Measurements from ENCODE around the gene IGF2BP2. TPM values are rescaled to one million over a fixed set of nuclear protein-coding genes. Genes with fewer than 3 reads are reported as not detected.
A peak's percentile ranks its signal among the peaks of the same experiment; 100 is the strongest.

Gene IGF2BP2
- total RNA-seq, 1 donor from 2014 or later, result 15.9 TPM

DNA sequence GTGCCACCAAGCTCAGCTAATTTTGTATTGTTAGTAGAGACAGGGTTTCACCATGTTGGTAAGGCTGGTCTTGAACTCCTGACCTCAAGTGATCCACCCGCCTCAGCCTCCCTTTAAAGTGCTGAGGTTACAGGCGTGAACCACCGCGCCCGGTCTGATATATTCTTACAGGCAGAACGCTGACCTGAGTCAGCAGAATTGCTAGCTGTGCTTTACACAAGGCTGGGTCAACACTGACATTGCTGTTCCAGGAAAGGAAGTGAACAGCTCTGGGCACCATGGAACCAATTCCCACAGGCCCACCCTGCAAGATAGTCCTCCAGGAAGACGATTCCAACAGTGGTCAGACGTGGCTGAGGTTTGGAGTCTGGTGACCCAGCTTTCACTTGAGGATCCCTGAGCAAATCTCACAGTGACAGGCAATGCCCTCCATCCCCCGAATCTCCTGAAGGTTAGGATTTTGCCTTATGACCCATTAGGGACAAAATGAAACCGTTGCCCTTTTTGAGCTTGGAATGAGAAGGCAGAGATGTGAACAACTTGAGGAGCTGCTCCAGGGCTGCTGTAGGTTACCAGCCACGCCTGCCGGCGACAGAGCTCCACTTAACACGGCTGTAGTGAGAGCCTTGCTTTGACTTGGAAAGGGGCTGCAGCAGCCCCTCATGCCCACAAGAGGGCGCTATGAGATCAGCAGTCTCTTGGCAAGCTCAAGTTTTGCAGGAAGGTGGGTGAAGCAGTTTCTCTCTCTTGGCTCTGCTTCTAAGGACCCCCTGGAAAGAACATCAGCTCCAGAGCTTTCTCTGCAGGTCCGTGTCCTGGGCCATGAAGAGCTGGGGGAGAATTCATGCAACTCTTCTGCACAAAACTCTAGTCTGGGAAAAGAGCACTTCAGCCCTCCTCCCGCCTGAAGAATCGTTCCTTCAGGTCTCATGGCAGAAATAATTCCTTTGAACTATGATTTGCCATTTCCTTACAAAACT lies 164.6 kb downstream of the IGF2BP2 start:
- intact Hi-C loops (cut with DNase I), result loop anchor here (5.0 kb wide), 1 partner anchor 107 kb away; no protein-coding TSS in a partner anchor
- peak; percentile 62 for ATAC-seq
- DNase-seq (ENCODE audit: missing footprints), result peak; percentile 87

DNA sequence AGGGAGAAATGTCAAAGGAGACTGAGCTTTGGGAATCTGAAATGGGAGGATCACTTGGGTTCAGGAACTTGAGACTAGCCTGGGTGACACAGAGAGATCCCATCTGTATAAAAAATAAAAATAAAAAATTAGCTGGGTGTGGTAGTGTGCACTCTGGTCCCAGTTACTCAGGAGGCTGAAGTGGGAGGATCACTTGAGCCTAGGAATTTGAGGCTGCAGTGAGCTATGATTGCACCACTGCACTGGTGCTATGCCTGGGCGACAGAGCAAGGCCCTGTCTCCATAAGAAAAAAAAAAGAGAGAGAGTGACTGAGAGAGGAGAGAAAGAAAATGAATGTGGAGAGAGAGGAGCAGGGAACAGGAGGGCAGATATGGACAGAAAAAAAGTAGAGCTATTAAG lies 165.9 kb downstream of the IGF2BP2 start:
- ATAC-seq, result peak; percentile 1

DNA sequence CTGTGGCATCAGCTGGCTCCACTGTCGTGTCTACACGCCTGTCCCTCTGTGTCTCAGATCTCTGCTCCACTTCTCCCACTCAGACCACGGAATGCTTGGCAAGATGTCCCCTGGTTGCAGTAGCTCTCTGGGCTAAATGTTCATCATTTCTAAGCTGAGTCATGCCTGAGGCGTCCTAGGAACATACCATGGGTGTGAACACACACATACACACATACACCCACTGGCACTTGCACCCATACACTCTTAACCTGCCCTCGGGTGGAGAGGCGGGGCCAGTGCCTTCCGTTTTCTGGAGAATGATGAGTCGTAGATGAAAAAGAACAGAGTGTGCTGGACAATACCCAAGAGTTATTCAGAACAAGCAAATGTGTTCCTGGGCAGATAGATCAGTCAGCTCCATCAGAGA lies 166.3 kb downstream of the IGF2BP2 start:
- DNase-seq (ENCODE audit: missing footprints) (no peak), ATAC-seq (peak; percentile 61)
- intact Hi-C loops (cut with DNase I), result no loop called here

More for the DNA sequence above, 165.9 kb downstream of the IGF2BP2 start:
- DNase-seq (ENCODE audit: missing footprints), result no peak
- intact Hi-C loops (cut with DNase I), result no loop called here

DNA sequence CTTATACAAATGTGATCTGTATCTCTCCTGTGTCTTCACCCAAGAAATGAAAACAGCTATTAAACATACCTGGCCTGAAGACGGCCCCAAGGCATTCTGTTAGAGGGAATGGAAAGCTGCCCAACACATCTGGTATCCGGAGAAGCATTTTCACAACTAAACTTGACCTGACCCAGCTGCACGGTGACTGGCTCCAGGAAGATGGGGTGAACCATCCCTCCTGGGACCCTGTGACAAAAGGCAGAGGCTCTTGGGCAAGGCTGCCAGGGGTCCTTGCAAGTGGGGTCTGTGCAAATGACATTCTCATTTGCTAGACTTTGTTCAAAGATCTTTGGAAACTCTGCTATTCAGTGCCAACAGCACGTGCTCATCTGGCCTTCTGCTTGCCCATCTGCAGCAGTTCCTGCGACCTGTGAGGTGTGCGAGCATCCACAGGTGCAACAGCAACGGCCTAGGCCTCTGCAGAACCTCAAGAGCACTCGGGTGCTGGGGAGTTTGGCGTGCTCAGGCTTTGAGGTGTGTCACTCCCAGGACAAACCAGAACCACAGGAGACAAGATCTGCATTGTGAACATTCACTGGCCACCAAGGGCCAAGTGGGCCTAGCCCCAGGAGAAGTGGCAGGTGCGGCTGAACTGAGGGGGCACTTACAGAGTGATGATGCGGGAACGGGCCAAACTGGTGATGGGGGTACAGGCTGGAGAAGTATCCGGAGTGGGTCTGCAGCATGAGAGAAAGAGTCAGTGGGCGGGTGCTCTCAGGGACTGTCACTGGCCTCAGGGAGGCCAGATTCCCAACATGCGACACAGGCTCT lies 166.9 kb downstream of the IGF2BP2 start:
- intact Hi-C loops (cut with DNase I), result no loop called here
- ATAC-seq, result no peak
- DNase-seq (ENCODE audit: missing footprints), result no peak

DNA sequence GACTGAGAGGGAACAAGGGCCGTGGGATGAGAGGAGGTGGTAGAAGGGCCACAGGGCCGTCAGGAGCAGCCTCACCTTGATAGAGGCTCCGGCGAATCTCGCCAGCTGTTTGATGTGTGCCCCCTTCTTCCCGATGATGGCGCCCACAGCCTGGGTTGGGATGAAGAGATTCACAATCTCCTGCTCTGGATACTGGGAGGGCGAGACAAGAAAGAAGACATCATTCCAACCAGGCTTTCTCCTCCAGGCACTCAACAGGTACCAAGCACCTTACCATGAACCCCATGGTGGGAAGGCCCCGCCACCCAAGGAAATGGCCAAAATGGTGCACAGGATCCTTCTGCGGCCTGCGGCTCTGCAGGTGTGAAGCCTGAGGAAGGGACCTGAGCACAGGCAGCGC lies 167.6 kb downstream of the IGF2BP2 start:
- DNase-seq (ENCODE audit: missing footprints), result no peak

DNA sequence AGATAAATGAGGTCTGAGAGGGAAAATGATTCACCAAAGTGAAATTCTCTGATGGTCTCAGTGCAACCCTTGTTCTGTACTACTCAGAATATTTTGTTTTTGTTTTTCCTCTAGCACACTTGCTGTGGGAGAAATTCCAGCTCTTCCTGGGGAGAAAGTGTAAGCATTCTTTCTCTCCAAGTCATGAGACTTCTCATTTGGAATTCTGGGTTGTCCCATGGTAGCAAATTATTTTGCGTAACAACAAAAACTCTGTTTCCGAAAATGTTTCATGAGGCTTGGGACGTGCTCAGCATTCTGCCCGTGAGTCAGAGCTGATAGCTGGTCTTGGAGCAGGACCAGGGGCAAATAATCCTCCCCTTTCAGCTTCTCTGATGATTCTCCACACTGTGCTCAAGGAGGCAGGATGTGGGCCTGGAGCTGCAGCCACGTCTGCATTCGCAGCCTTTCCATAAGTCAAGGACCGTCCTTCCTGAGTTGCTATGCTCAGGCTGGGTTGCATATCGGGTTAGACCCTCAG lies 168.5 kb downstream of the IGF2BP2 start:
- ATAC-seq, result peak; percentile 86

More for the DNA sequence above, 167.6 kb downstream of the IGF2BP2 start:
- intact Hi-C loops (cut with DNase I), result no loop called here
- ATAC-seq, result no peak

DNA sequence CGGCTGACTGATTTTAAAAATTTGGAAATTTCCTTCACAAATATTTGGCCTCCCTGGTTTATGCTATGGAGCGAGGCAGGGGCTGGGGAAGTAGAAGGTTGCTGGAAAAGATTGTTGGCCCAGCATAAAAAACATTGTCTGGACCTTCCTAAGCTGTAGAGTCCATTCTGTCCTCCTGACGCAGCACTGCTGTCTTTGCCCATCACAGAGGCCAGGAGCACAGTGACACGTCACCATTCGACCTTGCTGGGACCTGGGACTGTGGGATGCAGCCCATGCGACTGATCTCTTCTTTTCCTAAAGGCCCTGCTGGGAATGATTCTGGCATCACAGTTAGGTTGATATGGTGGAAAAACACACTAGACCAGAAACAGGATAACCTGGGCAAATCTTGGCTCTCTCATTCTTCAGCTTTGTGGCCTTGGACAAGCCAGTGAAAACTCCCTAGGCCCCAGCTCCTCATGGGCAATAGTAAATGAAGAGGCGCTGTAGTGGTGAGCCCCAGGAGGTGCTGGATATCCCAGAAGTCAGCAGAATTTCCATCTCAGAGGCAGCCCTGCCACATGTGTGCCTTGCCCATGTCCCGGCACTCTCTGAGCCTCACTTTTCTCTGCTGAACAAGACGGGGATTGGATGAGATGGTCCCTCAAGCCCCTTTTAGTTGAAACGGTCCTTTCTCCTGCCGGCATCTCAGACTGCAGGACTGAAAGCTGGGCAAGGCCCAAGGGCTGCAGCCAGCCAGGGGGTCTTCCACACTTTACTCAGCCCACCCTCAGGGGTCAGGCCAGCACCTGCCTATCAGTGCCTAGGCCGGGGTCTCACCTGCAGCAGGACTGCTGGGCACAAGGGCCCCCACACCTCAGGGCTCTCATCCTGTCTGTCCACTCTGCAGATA lies 169.2 kb downstream of the IGF2BP2 start:
- DNase-seq (ENCODE audit: missing footprints) (no peak), ATAC-seq (no peak)
- intact Hi-C loops (cut with DNase I), result no loop called here

More for the DNA sequence above, 168.5 kb downstream of the IGF2BP2 start:
- DNase-seq (ENCODE audit: missing footprints), result no peak
- intact Hi-C loops (cut with DNase I), result no loop called here

DNA sequence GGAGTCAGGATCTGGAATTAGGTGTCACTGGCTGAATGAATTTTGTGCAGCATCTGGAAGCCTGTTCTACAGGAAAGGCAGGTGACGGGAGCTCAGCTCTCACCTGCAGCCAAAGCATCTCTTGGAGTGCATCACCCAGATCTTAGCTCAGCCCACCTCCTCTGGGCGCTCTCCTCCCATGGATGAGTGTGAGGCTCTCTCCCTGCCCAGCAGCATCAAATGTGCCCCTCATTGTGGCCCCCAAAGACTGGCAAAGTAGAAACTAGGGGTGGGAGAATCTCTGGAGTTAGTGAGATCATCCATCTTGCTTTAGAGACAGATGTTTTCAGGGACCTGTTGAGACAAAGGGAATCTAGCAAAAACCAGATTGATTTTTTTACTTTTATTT lies 170.1 kb downstream of the IGF2BP2 start:
- ATAC-seq, result no peak

DNA sequence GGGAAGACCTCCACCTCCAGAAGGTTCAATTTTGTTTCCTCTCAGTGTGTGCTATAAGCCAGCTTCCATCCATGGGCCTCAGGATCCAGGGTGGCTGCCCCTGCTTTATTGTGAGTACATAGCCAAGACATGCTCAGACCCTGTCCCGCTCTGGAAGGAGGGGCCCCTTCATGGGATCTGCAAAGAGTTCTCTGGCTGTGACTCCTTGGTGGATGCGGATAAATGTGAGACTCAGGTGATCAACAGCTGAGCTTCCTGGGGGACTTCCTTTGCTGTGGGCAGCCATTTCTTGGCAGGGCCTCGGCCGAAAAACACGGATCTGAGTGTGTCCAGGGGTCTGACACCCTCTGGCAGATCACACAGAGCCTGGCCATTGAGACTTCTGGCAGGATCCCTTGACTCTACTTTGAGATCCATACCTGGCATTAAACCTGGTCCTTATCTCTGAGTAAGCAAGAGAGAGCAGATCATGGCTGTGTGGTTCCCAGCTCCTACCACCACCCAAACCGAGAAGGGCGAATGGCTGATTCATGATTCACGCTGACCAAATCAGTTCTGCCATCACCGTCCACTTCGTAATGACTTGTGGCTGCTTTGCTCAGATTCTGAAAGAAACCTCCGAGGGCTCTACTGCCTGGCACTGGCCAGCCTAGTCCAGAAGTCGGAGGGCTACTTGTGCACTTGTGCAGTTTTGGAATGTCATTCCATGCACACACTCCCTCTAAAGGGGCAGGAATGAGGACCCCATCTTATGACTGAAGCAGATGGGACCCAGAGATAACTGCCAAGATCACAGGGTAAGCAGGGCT lies 170.7 kb downstream of the IGF2BP2 start:
- intact Hi-C loops (cut with DNase I), result no loop called here

More for the DNA sequence above, 170.1 kb downstream of the IGF2BP2 start:
- intact Hi-C loops (cut with DNase I), result no loop called here
- DNase-seq (ENCODE audit: missing footprints), result no peak

DNA sequence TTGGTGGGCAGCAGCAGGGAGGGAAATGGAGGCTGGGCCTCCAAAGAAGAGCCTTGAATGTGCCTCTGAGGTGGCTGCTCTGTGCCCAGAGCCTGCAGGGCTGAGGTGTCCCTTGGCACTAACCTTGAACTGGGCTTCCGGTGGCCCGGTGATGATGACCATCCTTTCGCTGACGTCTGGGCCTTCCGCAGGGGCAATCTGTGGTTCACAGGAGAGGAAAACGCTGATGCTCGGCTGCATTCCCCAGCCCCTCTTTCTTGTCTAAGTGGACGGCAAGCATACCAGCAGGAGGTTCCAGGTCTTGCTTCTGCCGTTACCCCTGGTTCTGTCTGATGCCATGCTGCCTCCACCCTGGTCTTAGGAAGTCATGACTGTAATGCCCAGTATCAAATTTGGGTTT lies 172.9 kb downstream of the IGF2BP2 start:
- intact Hi-C loops (cut with DNase I), result no loop called here
- ATAC-seq (no peak), DNase-seq (ENCODE audit: missing footprints) (no peak)

More for the DNA sequence above, 170.7 kb downstream of the IGF2BP2 start:
- DNase-seq (ENCODE audit: missing footprints), result no peak
- no peak for ATAC-seq

DNA sequence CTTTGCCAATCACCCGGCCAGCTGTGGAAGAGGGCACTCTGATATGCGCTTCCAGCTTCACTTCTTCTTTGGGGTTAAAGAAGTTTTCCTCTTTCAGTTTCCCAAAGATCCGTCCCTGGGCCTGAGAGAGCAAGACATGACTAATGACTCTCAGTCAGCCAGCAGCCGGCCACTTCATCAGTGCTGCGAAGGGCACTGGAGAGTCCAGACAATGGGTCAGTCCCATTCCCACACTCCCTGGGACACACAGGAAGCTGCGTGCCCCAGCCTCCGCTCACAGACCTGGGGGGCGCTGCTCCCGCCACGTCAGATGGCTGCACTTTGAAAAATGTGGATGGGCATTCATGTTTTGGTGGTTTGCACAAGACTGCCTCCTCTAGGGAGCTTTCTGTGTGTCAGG lies 175.4 kb downstream of the IGF2BP2 start:
- DNase-seq (ENCODE audit: missing footprints), result no peak
- ATAC-seq, result no peak
- intact Hi-C loops (cut with DNase I), result no loop called here

DNA sequence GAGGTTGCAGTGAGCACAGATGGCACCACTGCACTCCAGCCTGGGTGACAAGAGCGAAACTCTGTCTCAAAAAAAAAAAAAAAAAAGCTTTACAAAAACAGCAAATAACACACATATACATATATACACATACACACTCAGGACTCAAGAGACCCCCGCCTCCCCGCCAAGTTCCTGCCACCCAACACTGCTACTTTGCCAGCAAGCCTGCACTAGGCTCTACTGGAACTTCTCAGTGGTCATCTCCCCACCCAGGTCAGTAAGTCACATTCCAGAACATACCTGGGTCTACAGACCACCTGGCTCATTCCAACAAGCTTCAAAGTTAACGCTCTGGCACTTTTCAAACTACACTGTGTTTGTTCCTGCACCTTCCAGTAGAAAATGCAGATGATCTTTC lies 176.4 kb downstream of the IGF2BP2 start:
- intact Hi-C loops (cut with DNase I), result no loop called here
- ATAC-seq (no peak), DNase-seq (ENCODE audit: missing footprints) (no peak)

DNA sequence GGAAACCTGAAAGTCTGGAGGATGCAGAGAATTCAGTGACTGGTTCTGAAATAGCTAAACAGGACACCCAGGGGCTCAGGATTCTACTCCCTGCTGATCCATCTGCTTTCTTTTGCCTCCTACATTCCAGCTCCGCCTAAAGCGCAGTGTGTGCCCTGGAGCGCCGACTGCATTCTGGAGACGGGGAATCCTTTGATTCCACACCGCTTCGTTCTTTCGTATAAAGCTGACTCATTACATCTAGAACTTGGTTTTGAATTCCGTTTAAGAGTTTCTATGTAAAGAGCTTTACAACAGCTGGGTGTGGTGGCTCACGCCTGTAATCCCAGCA lies 177.0 kb downstream of the IGF2BP2 start:
- ATAC-seq (no peak), DNase-seq (ENCODE audit: missing footprints) (no peak)
- intact Hi-C loops (cut with DNase I), result no loop called here

DNA sequence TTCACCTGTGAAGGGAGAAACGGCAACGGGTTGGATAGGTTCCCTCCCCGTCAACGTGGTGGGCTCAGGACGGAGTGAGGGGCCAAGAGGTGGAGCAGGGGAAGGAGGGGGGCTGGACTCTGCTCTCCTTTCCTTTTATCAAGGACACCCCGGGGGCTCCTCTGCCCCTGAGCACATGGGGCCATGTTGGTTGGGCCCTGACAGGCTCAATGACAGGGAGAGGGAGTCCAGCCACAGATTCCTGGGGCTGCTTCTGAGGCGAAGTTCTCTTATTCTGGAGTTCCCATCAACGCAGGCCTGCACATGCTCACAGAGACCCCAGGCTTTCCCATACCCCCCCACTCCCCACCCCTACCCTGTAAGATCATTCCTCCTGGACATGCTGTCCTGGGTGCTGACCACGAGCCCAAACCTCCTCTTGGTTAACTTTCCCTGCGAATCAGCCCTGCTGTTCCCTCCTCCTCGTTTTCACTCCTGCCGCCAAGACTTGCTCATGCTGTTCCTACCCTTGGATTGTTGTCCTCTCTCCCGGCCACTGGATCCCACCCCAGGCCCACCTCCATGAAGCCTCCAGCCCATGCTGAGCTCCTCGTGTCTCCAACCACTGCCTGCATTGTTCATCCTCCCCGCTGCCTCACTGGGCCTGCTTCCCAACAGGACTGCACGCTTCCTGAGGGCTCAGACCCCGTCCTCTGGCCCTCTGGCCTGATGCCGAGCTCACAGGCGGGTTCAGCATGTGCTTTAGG lies 177.5 kb downstream of the IGF2BP2 start:
- intact Hi-C loops (cut with DNase I), result no loop called here
- no peak for ATAC-seq
- DNase-seq (ENCODE audit: missing footprints), result no peak

DNA sequence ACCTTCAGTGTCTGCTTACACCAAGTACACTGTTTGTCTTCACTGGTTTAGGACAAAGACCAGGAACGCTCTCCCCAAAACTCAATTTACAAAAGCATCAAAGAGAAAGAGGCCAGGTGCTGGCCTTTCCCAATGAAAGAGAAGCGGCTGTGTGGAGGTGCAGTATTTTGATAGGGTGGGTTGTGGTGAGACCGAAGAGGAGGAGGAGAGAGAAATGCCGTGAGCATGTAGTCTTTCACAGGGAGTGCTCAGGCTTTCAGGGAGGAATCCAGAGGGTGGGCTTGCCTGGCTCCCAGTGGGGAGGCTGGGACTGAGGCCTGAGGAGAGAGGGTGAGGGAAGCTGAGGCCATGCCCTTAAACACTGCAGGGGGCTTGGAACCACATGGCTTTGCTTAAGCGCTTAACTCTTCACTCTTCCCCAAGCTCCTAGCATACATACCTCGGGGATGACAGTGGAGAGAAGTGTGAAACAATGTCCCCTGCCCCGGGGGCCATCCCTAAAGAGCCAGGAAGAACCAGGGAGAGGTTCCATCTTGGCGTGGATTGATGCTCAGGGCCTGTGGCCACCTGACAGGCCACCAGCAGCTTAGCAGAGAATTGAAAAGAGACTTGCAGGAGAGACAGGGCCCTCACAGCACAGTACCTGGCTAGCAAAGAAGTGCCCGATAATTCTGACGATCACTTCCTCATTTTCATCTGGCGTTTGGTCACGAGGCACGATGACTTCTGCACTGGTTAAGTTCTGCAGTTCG lies 178.3 kb downstream of the IGF2BP2 start:
- intact Hi-C loops (cut with DNase I), result no loop called here
- no peak for ATAC-seq
- no peak for DNase-seq (ENCODE audit: missing footprints)

DNA sequence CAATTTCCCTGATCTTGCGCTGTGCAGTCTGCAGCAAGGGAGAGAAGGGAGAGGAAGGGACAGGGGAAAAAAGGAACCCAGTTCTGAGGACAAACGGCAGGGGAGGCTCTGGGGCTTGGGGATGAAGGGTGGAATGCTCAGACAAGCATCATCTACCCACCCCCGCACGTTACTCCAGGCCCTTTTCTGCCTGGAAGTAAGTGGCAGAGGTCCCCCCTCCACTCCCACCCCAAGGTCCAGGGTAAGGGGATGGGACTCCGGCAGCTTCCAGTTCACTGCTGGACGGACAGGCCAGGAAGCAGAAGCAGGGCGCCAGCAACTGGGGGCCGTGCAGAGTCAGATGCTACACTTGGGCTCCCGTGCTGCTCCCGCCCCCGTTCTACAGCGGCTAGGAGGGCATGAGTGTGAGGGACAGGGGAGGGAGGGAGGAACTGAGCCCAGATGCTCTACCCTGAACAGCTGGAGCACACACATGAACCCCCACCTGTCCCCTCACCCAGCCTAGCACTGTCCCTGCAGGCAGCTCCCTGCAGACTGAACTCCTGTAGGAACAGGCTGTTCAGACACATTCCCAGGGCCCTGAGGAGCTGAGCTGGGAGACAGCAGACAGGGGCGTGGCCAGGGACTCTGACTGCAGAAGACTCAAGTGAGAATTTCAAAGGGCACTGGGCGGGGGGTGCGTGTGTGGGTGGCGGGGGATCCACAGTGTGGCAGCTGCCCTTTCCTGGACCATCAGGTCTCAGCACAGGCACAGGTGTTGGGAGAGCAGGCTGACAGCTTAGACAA lies 179.1 kb downstream of the IGF2BP2 start:
- intact Hi-C loops (cut with DNase I), result no loop called here
- DNase-seq (ENCODE audit: missing footprints) (no peak), ATAC-seq (no peak)

All from Right ventricle myocardium inferior (tissue), 1 donor.